Colonic mucosa (tissue), 4 donors: ENCODE results near the gene DISP3. TPM values are rescaled to one million over a fixed set of nuclear protein-coding genes. Genes with fewer than 3 reads are reported as not detected.

Source experiments
- DNase-seq: peaks from one replicate; pipeline ENCODE4 v3.0.0-alpha.2; 2020
- H3K27ac ChIP-seq: fragments of 200-600 bp; one replicate; pipeline ENCODE4 v1.8.0; 2021
- H3K27me3 ChIP-seq: fragments of 200-600 bp; one replicate; pipeline ENCODE4 v1.8.0; 2021
- H3K36me3 ChIP-seq: fragments of 200-600 bp; one replicate; pipeline ENCODE4 v1.8.0; 2021
- H3K4me1 ChIP-seq: fragments of 200-600 bp; one replicate; pipeline ENCODE4 v1.8.0; 2021; ENCODE audit warnings: mild to moderate bottlenecking
- H3K4me3 ChIP-seq: fragments of 200-600 bp; one replicate; pipeline ENCODE4 v1.8.0; 2021
- H3K9ac ChIP-seq, 2 donors: one replicate each; pipeline ENCODE4 v1.7.0; 2013; ENCODE audit warnings: control low read depth in 2 of 2, low read depth in 2 of 2, low read length in 2 of 2
- H3K9me3 ChIP-seq: fragments of 200-600 bp; one replicate; pipeline ENCODE4 v1.8.0; 2021
- CTCF ChIP-seq: fragments of 200-600 bp; IDR thresholded peaks from one replicate; pipeline ENCODE4 v1.8.0; 2022; ENCODE audit warnings: antibody characterized with exemption, mild to moderate bottlenecking
- intact Hi-C: fragments of 100-400 bp; cut with DNase I; formaldehyde crosslinking; loops from one replicate; pipeline ENCODE4 v1.14.1; 2022
- total RNA-seq, 2 donors: library from RNA; stranded (reverse); fragmentation: NEBNext Ultra II Directional in 1 of 2; extraction: Animal tissue kit (Norgen Biotek cat#: 25700) in 1 of 2; gene quantifications; one replicate each; pipeline ENCODE4 v1.2.1, GENCODE V29; 2021
- donor health status: healthy.
- donor health status: DM: no; HTN: no; CAD: no.
- donor health status: DM: no; HTN: no; CAD: no.

The DISP3 gene
- total RNA-seq, 2 donors from 2014 or later: 0.10 to 0.13 TPM

DNA sequence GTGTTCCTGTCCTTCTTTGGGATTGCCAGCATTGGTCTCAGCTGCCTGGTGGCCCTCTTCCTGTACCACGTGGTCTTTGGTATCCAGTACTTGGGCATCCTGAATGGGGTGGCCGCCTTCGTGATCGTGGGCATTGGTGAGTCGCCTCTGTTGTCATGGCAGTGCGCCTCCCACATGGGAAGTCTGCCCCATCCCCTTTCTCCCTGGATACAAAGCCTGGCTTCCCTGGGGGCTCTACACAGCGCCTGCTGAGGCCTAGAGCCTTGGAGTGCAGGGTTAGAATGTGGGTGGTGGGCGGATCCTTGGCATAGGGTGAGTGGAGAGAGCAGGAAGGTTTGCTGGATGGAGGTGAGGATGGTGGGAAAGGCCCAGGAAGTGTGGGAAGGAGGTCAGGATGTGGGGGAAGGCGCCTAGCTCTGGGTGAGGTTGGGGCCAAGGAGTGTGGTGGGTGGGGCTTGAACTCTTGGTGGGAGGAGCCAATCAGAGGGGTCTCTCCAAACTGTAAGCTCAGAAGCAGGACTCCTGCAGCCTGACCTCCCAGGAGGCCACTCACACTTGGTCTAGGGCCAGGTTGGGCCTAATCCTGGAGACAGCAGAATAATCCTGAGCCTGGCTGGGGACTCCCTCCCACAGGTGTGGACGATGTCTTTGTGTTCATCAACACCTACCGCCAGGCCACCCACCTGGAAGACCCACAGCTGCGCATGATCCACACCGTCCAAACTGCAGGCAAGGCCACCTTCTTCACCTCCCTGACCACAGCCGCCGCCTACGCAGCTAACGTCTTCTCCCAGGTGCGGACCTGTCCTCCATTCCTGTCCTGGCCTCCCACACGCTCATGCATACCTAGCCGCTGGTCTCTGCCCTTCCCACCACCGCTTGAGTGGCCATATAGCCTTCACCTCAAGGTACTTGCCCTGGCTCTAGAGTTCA, 36.7 kb downstream of the DISP3 start:
- Histone ChIP-seq H3K36me3 (no peaks in the 10 kb centered on the region), H3K4me1 (no peaks in the 10 kb centered on the region), H3K9ac (no peak overlapping the region), H3K27ac (no peak overlapping the region), H3K9me3 (no peaks in the 10 kb centered on the region), H3K27me3 (no peaks in the 10 kb centered on the region), H3K4me3 (no peak overlapping the region)
- intact Hi-C loops: no loop called here
- no peak for DNase-seq
- no peak for TF ChIP-seq CTCF

GRCh38 chr1:11516961-11517635, 38.1 kb downstream of the DISP3 start:
- no peaks in the 10 kb centered on the region for H3K4me1 ChIP-seq
- H3K36me3 ChIP-seq: no peaks in the 10 kb centered on the region
- H3K4me3 ChIP-seq: no peak overlapping the region
- no peaks in the 10 kb centered on the region for H3K27me3 ChIP-seq
- no peak for DNase-seq
- TF ChIP-seq CTCF: no peak
- intact Hi-C loops: no loop called here
- no peak overlapping the region for H3K27ac ChIP-seq
- H3K9me3 ChIP-seq: no peaks in the 10 kb centered on the region
- H3K9ac ChIP-seq: no peak overlapping the region

- intact Hi-C loops: no loop called here
- no peak overlapping the region for H3K9ac ChIP-seq
- H3K9me3 ChIP-seq: no peaks in the 10 kb centered on the region
- H3K4me3 ChIP-seq: no peak overlapping the region
- no peak for TF ChIP-seq CTCF
- no peaks in the 10 kb centered on the region for H3K4me1 ChIP-seq
- no peak for DNase-seq
- no peaks in the 10 kb centered on the region for H3K27me3 ChIP-seq
- H3K27ac ChIP-seq: no peak overlapping the region
- no peaks in the 10 kb centered on the region for H3K36me3 ChIP-seq
Measured at GRCh38 chr1:11518016-11518701, 39.2 kb downstream of the DISP3 start.

GRCh38 chr1:11518791-11519628, 40.1 kb downstream of the DISP3 start:
- H3K9ac ChIP-seq: no peak overlapping the region
- intact Hi-C loops: no loop called here
- no peak overlapping the region for H3K4me3 ChIP-seq
- H3K36me3 ChIP-seq: no peaks in the 10 kb centered on the region
- no peak for DNase-seq
- TF ChIP-seq CTCF: no peak
- no peaks in the 10 kb centered on the region for H3K4me1 ChIP-seq
- H3K9me3 ChIP-seq: no peaks in the 10 kb centered on the region
- H3K27ac ChIP-seq: no peak overlapping the region
- H3K27me3 ChIP-seq: no peaks in the 10 kb centered on the region

- Histone ChIP-seq H3K4me3 (no peak overlapping the region), H3K9ac (no peak overlapping the region), H3K27ac (no peak overlapping the region), H3K4me1 (no peaks in the 10 kb centered on the region), H3K36me3 (no peaks in the 10 kb centered on the region), H3K9me3 (no peaks in the 10 kb centered on the region), H3K27me3 (no peaks in the 10 kb centered on the region)
- intact Hi-C loops: no loop called here
- DNase-seq: no peak
- no peak for TF ChIP-seq CTCF
Measured at GRCh38 chr1:11519629-11520031, 40.7 kb downstream of the DISP3 start.
